Measurements from ENCODE around the gene PPIP5K2. TPM values are rescaled to one million over a fixed set of nuclear protein-coding genes. Genes with fewer than 3 reads are reported as not detected.
A peak's percentile ranks its signal among the peaks of the same experiment; 100 is the strongest.

PPIP5K2 gene
- total RNA-seq, 1 donor from 2014 or later: 67.7 TPM

DNA sequence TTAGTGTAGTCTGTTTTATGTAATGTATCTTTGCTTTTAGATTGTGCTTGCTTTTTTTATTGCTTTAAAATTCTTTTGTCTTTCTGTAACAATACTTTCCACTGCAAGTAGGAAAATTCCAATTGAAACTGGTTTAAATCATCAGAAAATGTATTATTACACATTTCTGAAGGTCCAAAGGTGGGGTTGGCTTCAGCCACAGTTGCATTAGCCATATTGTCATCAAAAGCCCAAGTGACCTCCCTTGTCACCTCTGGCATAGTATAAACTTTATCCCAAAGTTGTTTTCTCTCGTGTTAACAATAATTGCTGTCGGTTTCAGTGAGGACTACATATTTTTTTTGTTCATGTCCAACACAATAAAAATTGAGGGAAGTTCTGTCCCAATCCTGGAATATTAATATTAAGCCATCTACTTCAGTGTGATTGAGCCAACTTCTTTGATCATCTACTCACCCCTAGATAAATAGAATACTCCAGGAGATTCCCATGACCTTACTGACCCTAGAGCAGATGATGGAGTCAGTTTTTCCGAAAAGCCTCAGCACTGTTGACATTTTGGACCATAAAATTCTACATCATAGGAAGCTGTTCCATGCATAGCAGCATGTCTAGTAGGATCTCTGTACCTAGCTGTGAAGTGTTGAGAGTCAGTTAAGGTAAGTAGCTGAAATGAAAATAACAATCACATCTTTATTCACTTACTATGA lies 86.0 kb downstream of the PPIP5K2 start:
- TF ChIP-seq EZH2 (IDR thresholded peaks at IDR 0.05; ENCODE audit: insufficient read depth, low read length): no peak
- TF ChIP-seq CTCF (IDR thresholded peaks at IDR 0.05; ENCODE audit: insufficient read depth, low read depth, low read length): no peak
- Histone ChIP-seq H2AFZ (ENCODE audit: low read depth, low read length) (no peak overlapping the region), H3K4me2 (ENCODE audit: low read length) (no peak overlapping the region), H3K4me3 (ENCODE audit: insufficient read depth, low read depth, low read length) (no peak overlapping the region), H3K4me1 (ENCODE audit: insufficient read depth, low read length) (no peaks in the 10 kb centered on the region), H3K36me3 (ENCODE audit: insufficient read depth, low read length) (no peaks in the 10 kb centered on the region), H3K27ac (ENCODE audit: low read depth, low read length) (no peak overlapping the region), H3K9me3 (ENCODE audit: insufficient read depth, low read depth, low read length) (no peaks in the 10 kb centered on the region), H4K20me1 (ENCODE audit: insufficient read depth, low read length) (no peaks in the 10 kb centered on the region), H3K9ac (ENCODE audit: low read length) (no peak overlapping the region), H3K79me2 (ENCODE audit: insufficient read depth, low read length) (no peaks in the 10 kb centered on the region), H3K27me3 (ENCODE audit: insufficient read depth, low read length) (no peaks in the 10 kb centered on the region)
- Mint-ChIP-seq H3K4me1 (ENCODE audit: low read depth, unreplicated experiment) (peaks cover 7% of the 10 kb centered on the region), H3K27me3 (ENCODE audit: low read depth, unreplicated experiment) (no peaks in the 10 kb centered on the region), H3K36me3 (ENCODE audit: low read depth, unreplicated experiment) (peaks cover 5% of the 10 kb centered on the region), H3K9me3 (ENCODE audit: unreplicated experiment) (peaks cover 1% of the 10 kb centered on the region), H3K27ac (ENCODE audit: unreplicated experiment) (no peak overlapping the region), H3K4me3 (ENCODE audit: unreplicated experiment) (no peak overlapping the region)
- no peak for FAIRE-seq
- DNase-seq (ENCODE audit: low read depth): no peak

GRCh38 chr5:103207011-103207410 lies 86.9 kb downstream of the PPIP5K2 start:
- no peak overlapping the region for H2AFZ ChIP-seq (ENCODE audit: low read depth, low read length)
- H3K27ac Mint-ChIP-seq (ENCODE audit: unreplicated experiment): no peak overlapping the region
- H3K27ac ChIP-seq (ENCODE audit: low read depth, low read length): no peak overlapping the region
- H3K4me3 Mint-ChIP-seq (ENCODE audit: unreplicated experiment): no peak overlapping the region
- DNase-seq (ENCODE audit: low read depth): no peak
- no peaks in the 10 kb centered on the region for H3K27me3 ChIP-seq (ENCODE audit: insufficient read depth, low read length)
- no peak for FAIRE-seq
- no peaks in the 10 kb centered on the region for H3K27me3 Mint-ChIP-seq (ENCODE audit: low read depth, unreplicated experiment)
- no peak for TF ChIP-seq EZH2 (IDR thresholded peaks at IDR 0.05; ENCODE audit: insufficient read depth, low read length)
- H4K20me1 ChIP-seq (ENCODE audit: insufficient read depth, low read length): no peaks in the 10 kb centered on the region
- no peak overlapping the region for H3K9ac ChIP-seq (ENCODE audit: low read length)
- H3K9me3 Mint-ChIP-seq (ENCODE audit: unreplicated experiment): peaks cover 1% of the 10 kb centered on the region
- no peaks in the 10 kb centered on the region for H3K36me3 ChIP-seq (ENCODE audit: insufficient read depth, low read length)
- H3K79me2 ChIP-seq (ENCODE audit: insufficient read depth, low read length): no peaks in the 10 kb centered on the region
- peaks cover 12% of the 10 kb centered on the region for H3K4me1 Mint-ChIP-seq (ENCODE audit: low read depth, unreplicated experiment)
- H3K9me3 ChIP-seq (ENCODE audit: insufficient read depth, low read depth, low read length): no peaks in the 10 kb centered on the region
- H3K4me1 ChIP-seq (ENCODE audit: insufficient read depth, low read length): no peaks in the 10 kb centered on the region
- peaks cover 5% of the 10 kb centered on the region for H3K36me3 Mint-ChIP-seq (ENCODE audit: low read depth, unreplicated experiment)
- no peak overlapping the region for H3K4me2 ChIP-seq (ENCODE audit: low read length)
- no peak overlapping the region for H3K4me3 ChIP-seq (ENCODE audit: insufficient read depth, low read depth, low read length)

DNA sequence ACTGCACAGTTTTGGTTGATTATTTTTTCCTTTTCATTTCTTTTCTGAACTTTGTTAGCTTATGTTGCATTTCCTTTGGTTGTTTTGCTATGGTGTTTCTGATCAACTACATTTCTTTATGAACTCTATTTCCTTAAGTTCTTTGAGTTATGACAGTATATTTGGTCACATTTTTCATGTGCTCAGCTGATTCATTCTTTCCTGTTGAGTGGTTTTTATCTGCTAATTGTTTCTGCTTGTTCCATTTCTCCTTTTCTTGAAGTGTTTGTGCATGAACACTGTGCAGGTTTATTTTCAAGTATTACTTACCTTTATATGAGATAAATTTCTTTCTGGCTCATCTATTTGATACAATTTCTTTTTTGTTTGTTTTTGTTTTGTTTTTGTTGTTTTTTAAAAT lies 87.6 kb downstream of the PPIP5K2 start:
- no peak for FAIRE-seq
- no peaks in the 10 kb centered on the region for H3K36me3 ChIP-seq (ENCODE audit: insufficient read depth, low read length)
- peaks cover 1% of the 10 kb centered on the region for H3K9me3 Mint-ChIP-seq (ENCODE audit: unreplicated experiment)

More for the DNA sequence above, 87.6 kb downstream of the PPIP5K2 start:
- H3K9me3 ChIP-seq (ENCODE audit: insufficient read depth, low read depth, low read length): no peaks in the 10 kb centered on the region
- no peak overlapping the region for H3K27ac ChIP-seq (ENCODE audit: low read depth, low read length)
- H2AFZ ChIP-seq (ENCODE audit: low read depth, low read length): no peak overlapping the region
- no peaks in the 10 kb centered on the region for H3K27me3 ChIP-seq (ENCODE audit: insufficient read depth, low read length)
- Mint-ChIP-seq H3K36me3 (ENCODE audit: low read depth, unreplicated experiment) (peaks cover 5% of the 10 kb centered on the region), H3K4me3 (ENCODE audit: unreplicated experiment) (no peak overlapping the region), H3K4me1 (ENCODE audit: low read depth, unreplicated experiment) (peaks cover 12% of the 10 kb centered on the region), H3K27me3 (ENCODE audit: low read depth, unreplicated experiment) (no peaks in the 10 kb centered on the region), H3K27ac (ENCODE audit: unreplicated experiment) (no peak overlapping the region)
- peak; percentile 20 for DNase-seq (ENCODE audit: low read depth)
- H3K4me2 ChIP-seq (ENCODE audit: low read length): no peak overlapping the region
- H3K4me1 ChIP-seq (ENCODE audit: insufficient read depth, low read length): no peaks in the 10 kb centered on the region
- H3K79me2 ChIP-seq (ENCODE audit: insufficient read depth, low read length): no peaks in the 10 kb centered on the region
- no peak overlapping the region for H3K4me3 ChIP-seq (ENCODE audit: insufficient read depth, low read depth, low read length)
- no peak overlapping the region for H3K9ac ChIP-seq (ENCODE audit: low read length)
- no peaks in the 10 kb centered on the region for H4K20me1 ChIP-seq (ENCODE audit: insufficient read depth, low read length)
- TF ChIP-seq CTCF (IDR thresholded peaks at IDR 0.05; ENCODE audit: insufficient read depth, low read depth, low read length): no peak
- TF ChIP-seq EZH2 (IDR thresholded peaks at IDR 0.05; ENCODE audit: insufficient read depth, low read length): no peak

Data from astrocyte (in vitro differentiated cells and primary cell).